HepG2 (cell line): Measurements from ENCODE around the gene CD7. TPM values are rescaled to one million over a fixed set of nuclear protein-coding genes. Genes with fewer than 3 reads are reported as not detected.

ENCODE experiments used
- AHDC1 ChIP-seq: sonication (generic); formaldehyde crosslinking; IDR thresholded peaks from 2 replicates; pipeline ENCODE4 v1.5.1; 2020; ENCODE audit warnings: mild to moderate bottlenecking, missing genetic modification reagents, borderline replicate concordance
- GABPB1 ChIP-seq: IDR thresholded peaks from 2 replicates; pipeline ENCODE4 v1.6.1; 2016; ENCODE audit warnings: mild to moderate bottlenecking, missing genetic modification reagents, moderate library complexity, missing compliant biosample characterization
- KDM2A ChIP-seq: sonication (generic); formaldehyde crosslinking; IDR thresholded peaks from 2 replicates; pipeline ENCODE4 v1.4.0; 2020; ENCODE audit warnings: low read depth, missing genetic modification reagents, borderline replicate concordance
- MAZ ChIP-seq, 2 experiments: sonication (generic) in 1 of 2; formaldehyde crosslinking in 1 of 2; IDR thresholded peaks; 2 replicates each; pipeline versions ENCODE4 v1.5.0 to v1.6.1; 2012 to 2020; ENCODE audit warnings: low read depth in 2 of 2, mild to moderate bottlenecking in 2 of 2, borderline replicate concordance in 1 of 2, improper control_type of control experiment in 1 of 2, low read length in 1 of 2, missing genetic modification reagents in 1 of 2, moderate library complexity in 1 of 2
- MBD4 ChIP-seq: IDR thresholded peaks from 2 replicates; pipeline ENCODE4 v1.6.1; 2012; ENCODE audit warnings: low read length, inconsistent platforms, borderline replicate concordance
- NKX3-1 ChIP-seq: sonication (generic); formaldehyde crosslinking; IDR thresholded peaks from 2 replicates; pipeline ENCODE4 v1.5.0; 2020; ENCODE audit warnings: missing genetic modification reagents
- ONECUT2 ChIP-seq: sonication (generic); formaldehyde crosslinking; IDR thresholded peaks from 2 replicates; pipeline ENCODE4 v1.4.0; 2020; ENCODE audit warnings: missing genetic modification reagents
- PRMT3 ChIP-seq: sonication (generic); formaldehyde crosslinking; IDR thresholded peaks from 2 replicates; pipeline ENCODE4 v1.8.1; 2022; ENCODE audit warnings: low read depth, mild to moderate bottlenecking, moderate library complexity, missing genetic modification reagents, borderline replicate concordance
- TEAD2 ChIP-seq: sonication (generic); formaldehyde crosslinking; IDR thresholded peaks from 2 replicates; pipeline ENCODE4 v1.9.0; 2021; ENCODE audit warnings: missing genetic modification reagents
- ZNF275 ChIP-seq: sonication (generic); formaldehyde crosslinking; IDR thresholded peaks from 2 replicates; pipeline ENCODE4 v1.8.0; 2022; ENCODE audit warnings: missing genetic modification reagents, mild to moderate bottlenecking, inconsistent platforms, borderline replicate concordance
- ZNF468 ChIP-seq: sonication (generic); formaldehyde crosslinking; IDR thresholded peaks from 2 replicates; pipeline ENCODE4 v1.8.0; 2022; ENCODE audit warnings: mild to moderate bottlenecking, moderate library complexity, missing genetic modification reagents
- ZNF687 ChIP-seq: sonication (generic); formaldehyde crosslinking; IDR thresholded peaks from 2 replicates; pipeline ENCODE4 v1.5.1; 2020; ENCODE audit warnings: mild to moderate bottlenecking, missing genetic modification reagents, moderate library complexity
- ZNF746 ChIP-seq: sonication (generic); formaldehyde crosslinking; IDR thresholded peaks from 2 replicates; pipeline ENCODE4 v1.8.0; 2022; ENCODE audit warnings: mild to moderate bottlenecking, missing genetic modification reagents
- ZNF770 ChIP-seq: sonication (generic); formaldehyde crosslinking; IDR thresholded peaks from 2 replicates; pipeline ENCODE4 v1.5.0; 2020; ENCODE audit warnings: mild to moderate bottlenecking, missing genetic modification reagents
- polyA plus RNA-seq, 8 experiments: library from polyadenylated mRNA; depleted of rRNA in 3 of 8; stranded (reverse) in 7 of 8; unstranded in 1 of 8; fragments of >200 nt; fragmentation: Illumina TruSeq in 4 of 8; extraction: Trizol in 4 of 8; gene quantifications; 2 replicates each; pipeline versions ENCODE4 v1.2.1 to v1.2.3, GENCODE V29; 2011 to 2016; ENCODE audit warnings: low read depth in 4 of 8, missing spikeins in 1 of 8, mixed read lengths in 1 of 8; ENCODE audit not compliant: insufficient read depth in 1 of 8
- total RNA-seq, 5 experiments: library from RNA; depleted of rRNA; stranded (reverse); fragments of >200 nt; fragmentation: Illumina TruSeq; extraction: Trizol; gene quantifications; 2 replicates each; pipeline ENCODE4 v1.2.3, GENCODE V29; 2016; ENCODE audit warnings: low read depth in 1 of 5

CD7 gene
- total and polyA plus RNA-seq, 2 of the 13 experiments (the other 11 are each of a cell fraction or from before 2014, with no cell fraction given) = 67.6 to 76.4 TPM

- TF ChIP-seq AHDC1 (no peak), ZNF275 (peak; percentile 69; the same call in 1 of the 2 replicates), ZNF687 (CRISPR knock-in tag) (peak; percentile 92), GABPB1 (CRISPR knock-in tag) (peak; percentile 84), ONECUT2 (CRISPR knock-in tag) (no peak), KDM2A (CRISPR knock-in tag) (no peak; the same call in 1 of the 2 replicates), MAZ (IDR thresholded peaks at IDR 0.05; ENCODE audit: borderline replicate concordance, low read depth, low read length) (no peak; the same call in 1 of the 2 replicates), MAZ (CRISPR knock-in tag; IDR thresholded peaks at IDR 0.05; ENCODE audit: low read depth) (0 out of 2 replicates have a peak, but pooled peaks have one; percentile 0), PRMT3 (CRISPR knock-in tag) (no peak), TEAD2 (CRISPR knock-in tag) (no peak), ZNF746 (CRISPR knock-in tag) (peak; percentile 78; the same call in 1 of the 2 replicates), ZNF468 (CRISPR knock-in tag) (no peak), MBD4 (no peak), NKX3-1 (CRISPR knock-in tag) (0 out of 2 replicates have a peak, but pooled peaks have one; percentile 22), ZNF770 (CRISPR knock-in tag) (peak; percentile 59)
These were observed 19.5 kb downstream of the CD7 start (continued) for GRCh38 chr17:82297714-82298537.
